DLD1 (cell line): Measurements from ENCODE around the gene GPX3.

Experiments
- in situ Hi-C: cut with HindIII; loops from 2 replicates; pipeline ENCODE4 v1.10.0; 2017; ENCODE audit warnings: low sequenced_read_pairs

GPX3 gene

GRCh38 chr5:151012862-151013261, 7.5 kb upstream of the GPX3 start:
- in situ Hi-C loops = no loop called here

GRCh38 chr5:151014680-151015343, 5.6 kb upstream of the GPX3 start:
- in situ Hi-C loops = no loop called here

- in situ Hi-C loops = no loop called here
These were observed 4.3 kb upstream of the GPX3 start for GRCh38 chr5:151015974-151016587.

GRCh38 chr5:151016700-151017099, 3.7 kb upstream of the GPX3 start:
- in situ Hi-C loops = no loop called here

- in situ Hi-C loops = no loop called here
These were observed 2.5 kb upstream of the GPX3 start for GRCh38 chr5:151017897-151018296.

- in situ Hi-C loops = no loop called here
These were observed 1.5 kb upstream of the GPX3 start for GRCh38 chr5:151018846-151019245.

- in situ Hi-C loops = no loop called here
These were observed 1.1 kb upstream of the GPX3 start for GRCh38 chr5:151019331-151019730.

- in situ Hi-C loops = no loop called here
These were observed 1.4 kb downstream of the GPX3 start for GRCh38 chr5:151021746-151022145.

GRCh38 chr5:151022511-151023018, 2.2 kb downstream of the GPX3 start:
- in situ Hi-C loops = no loop called here

- in situ Hi-C loops = no loop called here
These were observed 2.7 kb downstream of the GPX3 start for GRCh38 chr5:151023047-151023615.

GRCh38 chr5:151023651-151024050, 3.3 kb downstream of the GPX3 start:
- in situ Hi-C loops = no loop called here

GRCh38 chr5:151024440-151025249, 4.3 kb downstream of the GPX3 start:
- in situ Hi-C loops = no loop called here

GRCh38 chr5:151025250-151025606, 4.8 kb downstream of the GPX3 start:
- in situ Hi-C loops = no loop called here

GRCh38 chr5:151026088-151026487, 5.7 kb downstream of the GPX3 start:
- in situ Hi-C loops = no loop called here

- in situ Hi-C loops = no loop called here
These were observed 6.3 kb downstream of the GPX3 start for GRCh38 chr5:151026679-151027078.

- in situ Hi-C loops = no loop called here
These were observed 7.6 kb downstream of the GPX3 start for GRCh38 chr5:151027961-151028479.

GRCh38 chr5:151028717-151029116, 8.3 kb downstream of the GPX3 start:
- in situ Hi-C loops = no loop called here

GRCh38 chr5:151029179-151030055, 9.0 kb downstream of the GPX3 start:
- in situ Hi-C loops = no loop called here

- in situ Hi-C loops = no loop called here
These were observed 9.6 kb downstream of the GPX3 start for GRCh38 chr5:151030056-151030336.

- in situ Hi-C loops = no loop called here
These were observed 10.0 kb downstream of the GPX3 start for GRCh38 chr5:151030379-151030778.

GRCh38 chr5:151031554-151031953, 11.2 kb downstream of the GPX3 start:
- in situ Hi-C loops = no loop called here
